ENCODE results near the gene DOCK1.

Gene DOCK1

GRCh38 chr10:127451628-127452027, 546.4 kb downstream of the DOCK1 start:
- H3K27me3 ChIP-seq (ENCODE audit: insufficient read depth, low read length), result no peaks in the 10 kb centered on the region
- H3K9ac ChIP-seq (ENCODE audit: low read depth, low read length), result no peak overlapping the region
- no peaks in the 10 kb centered on the region for H3K4me1 ChIP-seq (ENCODE audit: insufficient read depth, low read length)

GRCh38 chr10:127452568-127452967, 547.3 kb downstream of the DOCK1 start:
- H3K4me1 ChIP-seq (ENCODE audit: insufficient read depth, low read length), result no peaks in the 10 kb centered on the region
- H3K4me3 ChIP-seq (ENCODE audit: low read length), result no peak overlapping the region
- H3K36me3 ChIP-seq (ENCODE audit: insufficient read depth, low read depth, low read length), result peaks cover 4% of the 10 kb centered on the region; the same call in 1 of the 2 replicates
- no peaks in the 10 kb centered on the region for H3K27me3 ChIP-seq (ENCODE audit: insufficient read depth, low read length)
- H3K9me3 ChIP-seq (ENCODE audit: insufficient read depth, low read depth, low read length), result no peaks in the 10 kb centered on the region
- no peak overlapping the region for H3K9ac ChIP-seq (ENCODE audit: low read depth, low read length)
- H3K27ac ChIP-seq (ENCODE audit: low read length), result no peak overlapping the region

More at GRCh38 chr10:127451628-127452027, 546.4 kb downstream of the DOCK1 start:
- peaks cover 9% of the 10 kb centered on the region; the same call in 1 of the 2 replicates for H3K36me3 ChIP-seq (ENCODE audit: insufficient read depth, low read depth, low read length)
- H3K27ac ChIP-seq (ENCODE audit: low read length), result no peak overlapping the region
- no peak overlapping the region for H3K4me3 ChIP-seq (ENCODE audit: low read length)
- no peaks in the 10 kb centered on the region for H3K9me3 ChIP-seq (ENCODE audit: insufficient read depth, low read depth, low read length)

GRCh38 chr10:127453706-127454105, 548.5 kb downstream of the DOCK1 start:
- H3K27me3 ChIP-seq (ENCODE audit: insufficient read depth, low read length), result no peaks in the 10 kb centered on the region
- H3K9me3 ChIP-seq (ENCODE audit: insufficient read depth, low read depth, low read length), result no peaks in the 10 kb centered on the region
- H3K36me3 ChIP-seq (ENCODE audit: insufficient read depth, low read depth, low read length), result no peaks in the 10 kb centered on the region; the same call in 1 of the 2 replicates
- no peak overlapping the region for H3K27ac ChIP-seq (ENCODE audit: low read length)
- no peaks in the 10 kb centered on the region for H3K4me1 ChIP-seq (ENCODE audit: insufficient read depth, low read length)
- H3K9ac ChIP-seq (ENCODE audit: low read depth, low read length), result no peak overlapping the region
- no peak overlapping the region for H3K4me3 ChIP-seq (ENCODE audit: low read length)

GRCh38 chr10:127456122-127456521, 550.9 kb downstream of the DOCK1 start:
- H3K9ac ChIP-seq (ENCODE audit: low read depth, low read length), result no peak overlapping the region
- H3K36me3 ChIP-seq (ENCODE audit: insufficient read depth, low read depth, low read length), result no peaks in the 10 kb centered on the region; the same call in 1 of the 2 replicates
- no peaks in the 10 kb centered on the region for H3K27me3 ChIP-seq (ENCODE audit: insufficient read depth, low read length)

DNA sequence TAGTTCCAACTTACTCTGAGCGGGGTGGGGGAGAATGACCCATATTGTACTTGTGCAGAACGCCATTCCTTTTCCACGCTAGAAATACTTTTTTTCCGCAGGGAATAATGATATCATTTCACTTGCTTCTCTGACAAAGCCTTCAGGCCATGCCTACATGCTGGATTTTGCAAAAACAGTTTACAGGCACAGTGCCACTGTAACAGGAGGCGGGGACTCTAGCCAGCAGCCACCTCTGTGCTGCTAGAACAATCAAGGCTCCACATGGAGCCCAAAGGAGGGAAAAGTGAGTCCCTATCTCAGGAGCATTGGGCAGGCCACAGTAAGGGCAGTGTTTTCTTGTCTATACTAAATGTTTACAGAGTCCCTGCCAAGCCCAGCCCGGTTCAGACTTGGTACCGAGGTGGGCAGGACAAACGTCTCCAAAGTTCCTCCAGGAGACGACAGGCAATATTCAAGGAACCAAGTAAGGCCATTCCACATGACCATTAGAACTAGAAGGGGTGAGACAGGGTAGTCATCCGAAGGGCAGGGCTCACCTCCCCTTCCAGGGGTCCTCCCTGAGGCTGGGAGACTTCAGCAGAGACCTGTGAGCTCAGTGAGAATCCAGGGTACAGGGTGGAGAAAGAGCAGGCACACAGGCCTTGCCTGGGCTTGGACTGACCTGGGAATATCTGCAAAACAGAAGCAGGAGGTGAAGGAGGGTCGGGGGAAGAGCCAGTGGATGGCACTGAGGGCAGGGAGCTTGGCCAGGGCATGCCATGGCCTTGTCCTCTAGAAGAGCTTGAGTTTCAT, 553.0 kb downstream of the DOCK1 start:
- H3K27me3 ChIP-seq (ENCODE audit: insufficient read depth, low read length), result no peaks in the 10 kb centered on the region
- H3K27ac ChIP-seq (ENCODE audit: low read length), result no peak overlapping the region
- H3K9ac ChIP-seq (ENCODE audit: low read depth, low read length), result no peak overlapping the region
- peaks cover 10% of the 10 kb centered on the region; the same call in 1 of the 2 replicates for H3K9me3 ChIP-seq (ENCODE audit: insufficient read depth, low read depth, low read length)
- H3K4me1 ChIP-seq (ENCODE audit: insufficient read depth, low read length), result no peaks in the 10 kb centered on the region
- no peak overlapping the region for H3K4me3 ChIP-seq (ENCODE audit: low read length)
- no peaks in the 10 kb centered on the region for H3K36me3 ChIP-seq (ENCODE audit: insufficient read depth, low read depth, low read length)

More at GRCh38 chr10:127456122-127456521, 550.9 kb downstream of the DOCK1 start:
- no peak overlapping the region for H3K27ac ChIP-seq (ENCODE audit: low read length)
- H3K9me3 ChIP-seq (ENCODE audit: insufficient read depth, low read depth, low read length), result peaks cover 10% of the 10 kb centered on the region; the same call in 1 of the 2 replicates
- no peak overlapping the region for H3K4me3 ChIP-seq (ENCODE audit: low read length)
- no peaks in the 10 kb centered on the region for H3K4me1 ChIP-seq (ENCODE audit: insufficient read depth, low read length)

GRCh38 chr10:127458829-127459228, 553.6 kb downstream of the DOCK1 start:
- Histone ChIP-seq H3K9me3 (ENCODE audit: insufficient read depth, low read depth, low read length) (peaks cover 10% of the 10 kb centered on the region; the same call in 1 of the 2 replicates), H3K27ac (ENCODE audit: low read length) (no peak overlapping the region), H3K4me3 (ENCODE audit: low read length) (no peak overlapping the region), H3K36me3 (ENCODE audit: insufficient read depth, low read depth, low read length) (no peaks in the 10 kb centered on the region), H3K27me3 (ENCODE audit: insufficient read depth, low read length) (no peaks in the 10 kb centered on the region), H3K9ac (ENCODE audit: low read depth, low read length) (no peak overlapping the region), H3K4me1 (ENCODE audit: insufficient read depth, low read length) (no peaks in the 10 kb centered on the region)

- Histone ChIP-seq H3K4me3 (ENCODE audit: low read length) (no peak overlapping the region), H3K27ac (ENCODE audit: low read length) (no peak overlapping the region), H3K9me3 (ENCODE audit: insufficient read depth, low read depth, low read length) (peaks cover 10% of the 10 kb centered on the region; the same call in 1 of the 2 replicates), H3K36me3 (ENCODE audit: insufficient read depth, low read depth, low read length) (no peaks in the 10 kb centered on the region), H3K4me1 (ENCODE audit: insufficient read depth, low read length) (no peaks in the 10 kb centered on the region), H3K9ac (ENCODE audit: low read depth, low read length) (no peak overlapping the region), H3K27me3 (ENCODE audit: insufficient read depth, low read length) (no peaks in the 10 kb centered on the region)
These were observed 554.7 kb downstream of the DOCK1 start for GRCh38 chr10:127459918-127460317.

GRCh38 chr10:127462643-127463295, 557.5 kb downstream of the DOCK1 start:
- Histone ChIP-seq H3K9me3 (ENCODE audit: insufficient read depth, low read depth, low read length) (peaks cover 10% of the 10 kb centered on the region; the same call in 1 of the 2 replicates), H3K4me1 (ENCODE audit: insufficient read depth, low read length) (no peaks in the 10 kb centered on the region), H3K4me3 (ENCODE audit: low read length) (no peak overlapping the region), H3K36me3 (ENCODE audit: insufficient read depth, low read depth, low read length) (no peaks in the 10 kb centered on the region), H3K27ac (ENCODE audit: low read length) (no peak overlapping the region), H3K27me3 (ENCODE audit: insufficient read depth, low read length) (no peaks in the 10 kb centered on the region), H3K9ac (ENCODE audit: low read depth, low read length) (no peak overlapping the region)

DNA sequence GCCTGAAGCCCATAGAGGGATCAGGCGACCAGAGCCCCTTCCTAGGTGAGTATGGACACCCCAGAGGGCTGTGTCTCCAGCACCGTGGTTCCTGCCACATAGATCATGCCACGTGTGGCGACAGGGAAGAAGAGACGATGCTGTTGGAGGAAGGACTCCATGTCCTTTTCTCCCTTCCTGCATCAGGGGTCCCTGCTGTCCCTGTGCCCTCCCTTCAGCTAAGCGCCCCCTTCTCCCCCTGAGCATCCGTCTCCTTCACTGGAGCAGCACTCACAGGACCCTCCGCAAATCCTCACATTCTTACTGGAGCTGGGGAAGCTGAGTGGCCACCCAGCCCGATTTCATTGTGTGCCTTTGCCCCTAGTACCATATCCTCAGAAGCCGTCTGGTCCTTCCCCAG, 558.3 kb downstream of the DOCK1 start:
- Histone ChIP-seq H3K27ac (ENCODE audit: low read length) (no peak overlapping the region), H3K4me1 (ENCODE audit: insufficient read depth, low read length) (no peaks in the 10 kb centered on the region), H3K4me3 (ENCODE audit: low read length) (no peak overlapping the region), H3K27me3 (ENCODE audit: insufficient read depth, low read length) (no peaks in the 10 kb centered on the region), H3K9ac (ENCODE audit: low read depth, low read length) (no peak overlapping the region), H3K9me3 (ENCODE audit: insufficient read depth, low read depth, low read length) (peaks cover 10% of the 10 kb centered on the region; the same call in 1 of the 2 replicates), H3K36me3 (ENCODE audit: insufficient read depth, low read depth, low read length) (no peaks in the 10 kb centered on the region)

DNA sequence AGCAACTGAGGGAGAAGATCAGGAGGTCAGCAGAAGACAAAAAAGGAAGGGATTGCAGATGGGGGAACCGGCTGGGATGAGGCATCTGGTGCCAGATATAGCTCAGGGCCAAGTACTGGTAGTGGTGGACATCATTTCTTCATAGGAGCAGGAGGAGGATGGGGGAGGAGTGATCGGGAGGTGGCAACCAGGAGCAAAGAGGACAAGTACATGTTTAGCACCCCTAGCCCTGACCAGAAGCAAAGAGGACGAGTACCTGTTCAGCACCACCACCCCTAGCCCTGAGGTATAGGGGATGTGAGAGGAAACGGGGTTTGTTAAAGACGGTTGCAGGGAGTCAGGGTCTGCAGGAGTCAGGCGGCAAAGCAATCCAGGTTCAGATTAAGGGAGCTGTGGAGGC, 559.3 kb downstream of the DOCK1 start:
- H3K4me3 ChIP-seq (ENCODE audit: low read length), result no peak overlapping the region
- H3K4me1 ChIP-seq (ENCODE audit: insufficient read depth, low read length), result no peaks in the 10 kb centered on the region
- no peak overlapping the region for H3K9ac ChIP-seq (ENCODE audit: low read depth, low read length)
- H3K9me3 ChIP-seq (ENCODE audit: insufficient read depth, low read depth, low read length), result peaks cover 8% of the 10 kb centered on the region; the same call in 1 of the 2 replicates
- H3K36me3 ChIP-seq (ENCODE audit: insufficient read depth, low read depth, low read length), result no peaks in the 10 kb centered on the region
- no peaks in the 10 kb centered on the region for H3K27me3 ChIP-seq (ENCODE audit: insufficient read depth, low read length)
- no peak overlapping the region for H3K27ac ChIP-seq (ENCODE audit: low read length)

DNA sequence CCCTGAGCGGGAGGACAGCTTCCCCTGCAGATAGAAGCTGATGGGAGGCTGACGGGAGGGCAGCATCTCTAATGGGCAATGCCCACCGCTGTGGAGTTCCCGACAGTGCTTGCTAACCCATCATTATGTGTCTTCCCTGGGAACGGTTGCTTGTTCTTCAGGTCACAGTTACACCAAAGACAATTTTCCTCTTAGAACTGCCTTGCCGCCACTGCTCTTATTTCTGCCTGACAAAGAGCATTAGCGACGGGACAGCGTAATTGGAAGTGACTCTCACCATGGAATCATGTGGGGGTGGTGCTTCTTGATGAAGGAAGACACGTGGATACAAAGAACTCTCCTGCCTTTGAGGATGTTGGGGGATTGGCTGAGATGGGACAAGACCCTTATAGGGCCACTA, 562.6 kb downstream of the DOCK1 start:
- Histone ChIP-seq H3K9ac (ENCODE audit: low read depth, low read length) (no peak overlapping the region), H3K36me3 (ENCODE audit: insufficient read depth, low read depth, low read length) (no peaks in the 10 kb centered on the region), H3K4me1 (ENCODE audit: insufficient read depth, low read length) (no peaks in the 10 kb centered on the region), H3K9me3 (ENCODE audit: insufficient read depth, low read depth, low read length) (no peaks in the 10 kb centered on the region), H3K4me3 (ENCODE audit: low read length) (no peak overlapping the region), H3K27ac (ENCODE audit: low read length) (no peak overlapping the region), H3K27me3 (ENCODE audit: insufficient read depth, low read length) (no peaks in the 10 kb centered on the region)

DNA sequence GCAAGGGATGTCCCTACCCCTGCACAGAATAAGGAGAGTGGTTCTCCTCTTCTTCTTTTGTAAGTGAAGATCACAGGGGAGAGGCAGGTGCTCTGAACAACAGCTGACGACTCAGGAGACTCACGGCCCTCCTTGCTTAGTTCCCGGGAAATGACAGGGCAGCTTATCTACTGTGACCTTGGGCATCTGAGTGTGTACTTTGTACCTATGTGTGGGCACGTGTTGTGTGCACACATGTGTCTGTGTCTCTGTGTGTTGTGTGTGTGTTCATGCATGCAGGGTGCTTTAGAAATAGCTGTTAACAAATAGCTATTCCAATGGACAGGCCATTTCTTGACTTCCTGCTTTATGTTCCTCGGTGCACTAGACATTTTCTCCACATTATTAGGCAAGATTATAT, 563.4 kb downstream of the DOCK1 start:
- Histone ChIP-seq H3K4me3 (ENCODE audit: low read length) (no peak overlapping the region), H3K27me3 (ENCODE audit: insufficient read depth, low read length) (no peaks in the 10 kb centered on the region), H3K9ac (ENCODE audit: low read depth, low read length) (no peak overlapping the region), H3K9me3 (ENCODE audit: insufficient read depth, low read depth, low read length) (no peaks in the 10 kb centered on the region), H3K4me1 (ENCODE audit: insufficient read depth, low read length) (no peaks in the 10 kb centered on the region), H3K36me3 (ENCODE audit: insufficient read depth, low read depth, low read length) (no peaks in the 10 kb centered on the region), H3K27ac (ENCODE audit: low read length) (no peak overlapping the region)

Data from iPS-20b (cell line).